GM19328 (cell line): ENCODE data around the gene DNAH9.

Experiments
- ATAC-seq: cut with Tn5 transposase; IDR thresholded peaks from one replicate; pipeline ENCODE4 v1.9.1; 2021; ENCODE audit warnings: mild to moderate bottlenecking, moderate library complexity; ENCODE audit not compliant: unreplicated experiment

Gene DNAH9

GRCh38 chr17:11744696-11745095, 146.4 kb downstream of the DNAH9 start:
- no peak for ATAC-seq

- no peak for ATAC-seq
Observed at GRCh38 chr17:11747441-11747840, 149.2 kb downstream of the DNAH9 start.

GRCh38 chr17:11757815-11758214, 159.5 kb downstream of the DNAH9 start:
- ATAC-seq, result no peak

- ATAC-seq, result no peak
Observed at GRCh38 chr17:11768106-11768505, 169.8 kb downstream of the DNAH9 start.

- no peak for ATAC-seq
Observed at GRCh38 chr17:11768981-11769380, 170.7 kb downstream of the DNAH9 start.

- no peak for ATAC-seq
Observed at GRCh38 chr17:11772031-11772430, 173.8 kb downstream of the DNAH9 start.

GRCh38 chr17:11779892-11780291, 181.6 kb downstream of the DNAH9 start:
- no peak for ATAC-seq

GRCh38 chr17:11780621-11781020, 182.4 kb downstream of the DNAH9 start:
- ATAC-seq, result no peak

- ATAC-seq, result no peak
Observed at GRCh38 chr17:11786711-11787438, 188.6 kb downstream of the DNAH9 start.

GRCh38 chr17:11795906-11796305, 197.6 kb downstream of the DNAH9 start:
- ATAC-seq, result no peak

- no peak for ATAC-seq
Observed at GRCh38 chr17:11797803-11798202, 199.5 kb downstream of the DNAH9 start.

GRCh38 chr17:11803231-11803969, 205.1 kb downstream of the DNAH9 start:
- no peak for ATAC-seq

- ATAC-seq, result no peak
Observed at GRCh38 chr17:11805138-11805537, 206.9 kb downstream of the DNAH9 start.

- no peak for ATAC-seq
Observed at GRCh38 chr17:11805952-11806351, 207.7 kb downstream of the DNAH9 start.

- ATAC-seq, result no peak
Observed at GRCh38 chr17:11807606-11808005, 209.3 kb downstream of the DNAH9 start.

GRCh38 chr17:11813278-11813677, 215.0 kb downstream of the DNAH9 start:
- no peak for ATAC-seq

- no peak for ATAC-seq
Observed at GRCh38 chr17:11813871-11814270, 215.6 kb downstream of the DNAH9 start.

GRCh38 chr17:11814655-11815262, 216.5 kb downstream of the DNAH9 start:
- ATAC-seq, result no peak

- ATAC-seq, result no peak
Observed at GRCh38 chr17:11816409-11816808, 218.1 kb downstream of the DNAH9 start.

- no peak for ATAC-seq
Observed at GRCh38 chr17:11823862-11824261, 225.6 kb downstream of the DNAH9 start.

- no peak for ATAC-seq
Observed at GRCh38 chr17:11825572-11826209, 227.4 kb downstream of the DNAH9 start.
